GM12874 (cell line): ENCODE results near the gene IER3.

ENCODE experiments used
- CTCF ChIP-seq: IDR thresholded peaks from 2 replicates; pipeline ENCODE4 v1.5.1; 2011; ENCODE audit warnings: low read depth, mild to moderate bottlenecking, control low read depth, low read length, moderate library complexity; ENCODE audit not compliant: insufficient read depth

Gene IER3

GRCh38 chr6:30747902-30748769 is 3.8 kb upstream of the IER3 start:
- no peak for TF ChIP-seq CTCF

GRCh38 chr6:30747300-30747687 is 2.9 kb upstream of the IER3 start:
- TF ChIP-seq CTCF, result no peak

- no peak for TF ChIP-seq CTCF
Observed at GRCh38 chr6:30743099-30744053, 971 bp downstream of the IER3 start.

GRCh38 chr6:30742316-30743098 is 1.8 kb downstream of the IER3 start, which contains the start of gene FLOT1:
TSS of gene FLOT1 (minus strand) at chr6:30742687. CDS start at chr6:30742189, 498 bp downstream.
- TF ChIP-seq CTCF, result no peak

GRCh38 chr6:30741789-30742315 is 2.5 kb downstream of the IER3 start:
- TF ChIP-seq CTCF, result no peak

- TF ChIP-seq CTCF, result no peak
Observed at GRCh38 chr6:30741063-30741779, 3.1 kb downstream of the IER3 start.
